Trophoblast cell (in vitro differentiated cells and primary cell): ENCODE measurements around the gene DDX11.
"Not testable (repeated sequence)": the region's sequence is repeated elsewhere in the genome, so short reads cannot be mapped to it uniquely, and the experiment has no call there.

Experiments
- DNase-seq, 2 donors: peaks; one replicate each; pipeline ENCODE4 v3.0.0-alpha.2; 2016
- H2AFZ ChIP-seq: 2 replicates; pipeline ENCODE4 v1.6.1; 2013; ENCODE audit warnings: low read length, moderate library complexity, mild to moderate bottlenecking; ENCODE audit not compliant: insufficient read depth, poor library complexity
- H2AK5ac ChIP-seq: 2 replicates; pipeline ENCODE4 v1.6.1; 2013; ENCODE audit warnings: mild to moderate bottlenecking, low read length
- H2BK120ac ChIP-seq: 2 replicates; pipeline ENCODE4 v1.6.1; 2013; ENCODE audit warnings: low read length, mild to moderate bottlenecking, moderate library complexity; ENCODE audit not compliant: insufficient read depth, poor library complexity
- H2BK12ac ChIP-seq: 2 replicates; pipeline ENCODE4 v1.6.1; 2013; ENCODE audit warnings: mild to moderate bottlenecking, low read length, moderate library complexity
- H2BK5ac ChIP-seq: 2 replicates; pipeline ENCODE4 v1.6.1; 2013; ENCODE audit warnings: low read length, low read depth, moderate library complexity, mild to moderate bottlenecking; ENCODE audit not compliant: poor library complexity
- H3K14ac ChIP-seq: 2 replicates; pipeline ENCODE4 v1.6.1; 2013; ENCODE audit warnings: mild to moderate bottlenecking, low read length
- H3K18ac ChIP-seq: 2 replicates; pipeline ENCODE4 v1.6.1; 2013; ENCODE audit warnings: mild to moderate bottlenecking, low read length
- H3K23ac ChIP-seq: 2 replicates; pipeline ENCODE4 v1.6.1; 2013; ENCODE audit warnings: low read length
- H3K27ac ChIP-seq: 2 replicates; pipeline ENCODE4 v1.5.1; 2013; ENCODE audit warnings: low read depth, mild to moderate bottlenecking, inconsistent platforms, low read length, moderate library complexity
- H3K27me3 ChIP-seq: 2 replicates; pipeline ENCODE4 v1.6.1; 2013; ENCODE audit warnings: inconsistent platforms, mild to moderate bottlenecking, low read length, moderate library complexity; ENCODE audit not compliant: insufficient read depth
- H3K36me3 ChIP-seq, 2 experiments: 1 replicate in 1 of 2; 2 replicates in 1 of 2; pipeline ENCODE4 v1.6.1; 2013; ENCODE audit warnings: low read length in 2 of 2, mild to moderate bottlenecking in 2 of 2, moderate library complexity in 1 of 2; ENCODE audit not compliant: insufficient read depth in 2 of 2, control insufficient read depth in 1 of 2
- H3K4ac ChIP-seq: 2 replicates; pipeline ENCODE4 v1.6.1; 2013; ENCODE audit warnings: low read depth, mild to moderate bottlenecking, low read length, moderate library complexity
- H3K4me1 ChIP-seq, 2 experiments: 1 replicate in 1 of 2; 2 replicates in 1 of 2; pipeline ENCODE4 v1.6.1; 2013; ENCODE audit warnings: low read length in 2 of 2, mild to moderate bottlenecking in 2 of 2, moderate library complexity in 1 of 2; ENCODE audit not compliant: insufficient read depth in 2 of 2, control insufficient read depth in 1 of 2
- H3K4me2 ChIP-seq: 2 replicates; pipeline ENCODE4 v1.6.1; 2013; ENCODE audit warnings: inconsistent platforms, mild to moderate bottlenecking, low read length, moderate library complexity
- H3K4me3 ChIP-seq: 2 replicates; pipeline ENCODE4 v1.5.1; 2013; ENCODE audit warnings: mild to moderate bottlenecking, low read depth, low read length, inconsistent platforms
- H3K79me1 ChIP-seq: one replicate; pipeline ENCODE4 v1.6.1; 2013; ENCODE audit warnings: low read length
- H3K79me2 ChIP-seq: 2 replicates; pipeline ENCODE4 v1.6.1; 2013; ENCODE audit warnings: low read length, mild to moderate bottlenecking; ENCODE audit not compliant: control insufficient read depth, insufficient read depth, poor library complexity
- H3K9ac ChIP-seq: 2 replicates; pipeline ENCODE4 v1.6.1; 2013; ENCODE audit warnings: mild to moderate bottlenecking, low read length
- H3K9me3 ChIP-seq: 2 replicates; pipeline ENCODE4 v1.6.1; 2013; ENCODE audit warnings: low read depth, mild to moderate bottlenecking, control low read depth, inconsistent platforms, low read length; ENCODE audit not compliant: insufficient read depth
- H4K12ac ChIP-seq: 2 replicates; pipeline ENCODE4 v1.6.1; 2013; ENCODE audit warnings: low read depth, mild to moderate bottlenecking, low read length, moderate library complexity
- H4K8ac ChIP-seq: 2 replicates; pipeline ENCODE4 v1.6.1; 2013; ENCODE audit warnings: low read depth, mild to moderate bottlenecking, low read length, moderate library complexity
- H4K91ac ChIP-seq: one replicate; pipeline ENCODE4 v1.6.1; 2013; ENCODE audit warnings: low read depth, mild to moderate bottlenecking, low read length, moderate library complexity
- WGBS: extraction: QIAGEN DNeasy Blood & Tissue Kit; methylation state at CpG from one replicate; pipeline ENCODE4 v1.1.7; 2013; ENCODE audit warnings: missing lambda C conversion rate; ENCODE audit not compliant: insufficient read length, insufficient coverage; ENCODE audit errors: extremely low coverage; 5-methylcytosine and 5-hydroxymethylcytosine counted together

DDX11 gene

DNA sequence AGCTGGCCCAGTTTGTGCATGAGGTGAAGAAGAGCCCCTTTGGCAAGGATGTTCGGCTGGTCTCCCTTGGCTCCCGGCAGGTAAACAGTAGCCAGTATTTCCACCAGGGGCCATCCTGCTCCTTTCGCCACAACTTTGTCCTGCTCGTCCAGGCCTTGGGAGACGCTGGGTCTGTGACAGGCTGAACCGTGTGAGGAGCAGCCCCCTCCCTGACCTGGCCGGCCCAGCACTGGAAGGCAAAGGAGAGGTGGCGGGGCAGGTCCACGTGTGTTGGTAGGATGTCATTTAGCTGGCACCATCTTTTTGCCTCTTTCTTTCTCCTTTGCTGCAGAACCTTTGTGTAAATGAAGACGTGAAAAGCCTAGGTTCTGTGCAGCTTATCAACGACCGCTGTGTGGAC lies 15.4 kb downstream of the DDX11 start:
- Histone ChIP-seq H3K27me3 (no peaks in the 10 kb centered on the region), H2BK5ac (no peak overlapping the region), H3K4me3 (no peak overlapping the region), H2AK5ac (no peak overlapping the region), H4K91ac (no peak overlapping the region), H2AFZ (no peak overlapping the region), H4K12ac (no peak overlapping the region), H2BK12ac (no peak overlapping the region), H3K9me3 (no peaks in the 10 kb centered on the region), H4K8ac (no peak overlapping the region), H2BK120ac (no peak overlapping the region), H3K79me2 (no peaks in the 10 kb centered on the region), H3K4ac (no peak overlapping the region), H3K79me1 (no peaks in the 10 kb centered on the region), H3K4me2 (no peak overlapping the region), H3K18ac (no peak overlapping the region), H3K4me1 (no peaks in the 10 kb centered on the region), H3K27ac (no peak overlapping the region), H3K23ac (no peak overlapping the region), H3K14ac (no peak overlapping the region), H3K9ac (no peak overlapping the region), H3K36me3 (peaks cover 45 to 49% of the 10 kb centered on the region in 2 experiments)
- no peak for DNase-seq
- no CpG with 5 or more reads among the region's 12 CpGs for WGBS

- H4K12ac ChIP-seq, H3K23ac ChIP-seq, H3K79me2 ChIP-seq, H3K27ac ChIP-seq, H3K4me2 ChIP-seq, H3K4me3 ChIP-seq, H3K9ac ChIP-seq, H2BK5ac ChIP-seq, H2BK12ac ChIP-seq, H3K18ac ChIP-seq, H2AK5ac ChIP-seq, H4K8ac ChIP-seq, H3K4me1 ChIP-seq, H3K9me3 ChIP-seq, H3K14ac ChIP-seq, H3K27me3 ChIP-seq, H4K91ac ChIP-seq, H3K4ac ChIP-seq, H3K79me1 ChIP-seq, DNase-seq, H2AFZ ChIP-seq, H2BK120ac ChIP-seq: not testable (repeated sequence)
- peaks cover 41 to 44% of the 10 kb centered on the region in 2 experiments for H3K36me3 ChIP-seq
- no CpG with 5 or more reads among the region's 19 CpGs for WGBS
Measured at GRCh38 chr12:31091629-31092028, 18.0 kb downstream of the DDX11 start.

- H3K18ac ChIP-seq, H3K27me3 ChIP-seq, H3K9ac ChIP-seq, H4K91ac ChIP-seq, H3K79me2 ChIP-seq, H3K27ac ChIP-seq, H4K8ac ChIP-seq, H2AFZ ChIP-seq, H3K79me1 ChIP-seq, H2BK120ac ChIP-seq, H3K14ac ChIP-seq, H3K23ac ChIP-seq, H2BK5ac ChIP-seq, H3K4me3 ChIP-seq, H3K4ac ChIP-seq, H3K9me3 ChIP-seq, H2BK12ac ChIP-seq, H3K4me1 ChIP-seq, DNase-seq, H3K4me2 ChIP-seq, H4K12ac ChIP-seq, H2AK5ac ChIP-seq: not testable (repeated sequence)
- no CpG with 5 or more reads among the region's 8 CpGs for WGBS
- H3K36me3 ChIP-seq: peaks cover 45 to 49% of the 10 kb centered on the region in 2 experiments
Measured at GRCh38 chr12:31092718-31093117, 19.1 kb downstream of the DDX11 start.

DNA sequence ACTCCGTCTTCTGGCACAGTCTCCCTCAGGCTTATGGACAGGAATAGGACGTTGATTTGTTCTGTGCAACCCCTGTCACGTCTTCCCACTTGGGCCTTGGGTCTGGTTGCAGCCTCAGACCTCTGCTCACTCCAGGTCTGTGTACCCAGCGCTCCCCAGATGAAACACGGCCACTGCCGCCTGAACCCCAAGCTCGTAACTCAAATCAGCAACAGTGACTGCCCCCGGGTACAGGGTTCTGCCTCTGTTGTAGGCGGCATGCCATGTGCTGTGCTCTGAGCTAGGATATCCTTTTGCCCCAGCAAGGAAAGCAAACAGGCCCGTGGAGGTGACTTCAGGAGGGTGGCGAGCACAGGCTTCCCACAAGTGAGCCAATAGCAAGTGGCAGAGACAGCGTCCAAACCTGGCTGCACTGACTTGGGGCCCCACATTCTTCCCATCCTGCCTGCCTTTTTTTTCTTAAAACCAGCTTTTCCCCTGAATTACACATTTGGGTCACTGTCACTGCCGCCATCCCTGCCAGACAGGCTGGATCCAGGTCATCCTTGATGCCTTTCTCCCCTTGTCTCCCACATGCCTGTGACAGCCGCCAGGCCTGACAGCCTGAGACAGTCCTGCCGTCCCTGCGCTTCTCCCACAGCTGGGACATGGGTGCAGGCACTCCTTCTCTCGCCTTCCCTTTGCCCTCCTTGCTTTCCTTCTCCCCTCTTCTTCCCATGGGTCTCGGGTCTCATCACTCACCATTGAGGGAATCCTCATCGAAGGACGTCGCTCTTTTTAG lies 21.6 kb downstream of the DDX11 start:
- not testable (repeated sequence) for H3K18ac ChIP-seq, H2AK5ac ChIP-seq, H3K9ac ChIP-seq, H2AFZ ChIP-seq, H3K27me3 ChIP-seq, H4K8ac ChIP-seq, H3K4me1 ChIP-seq, H2BK12ac ChIP-seq, H3K14ac ChIP-seq, H3K4ac ChIP-seq, H3K23ac ChIP-seq, H3K79me1 ChIP-seq, H2BK5ac ChIP-seq, H4K12ac ChIP-seq, H3K4me3 ChIP-seq, H2BK120ac ChIP-seq, H3K27ac ChIP-seq, H3K79me2 ChIP-seq, H4K91ac ChIP-seq, DNase-seq, H3K9me3 ChIP-seq, H3K4me2 ChIP-seq
- WGBS: no CpG with 5 or more reads among the region's 21 CpGs
- peaks cover 38% of the 10 kb centered on the region in 2 experiments for H3K36me3 ChIP-seq
